Upper lobe of right lung (tissue), 1 donor: ENCODE results near the gene DHRS12. TPM values are rescaled to one million over a fixed set of nuclear protein-coding genes. Genes with fewer than 3 reads are reported as not detected.

Experiments
- ATAC-seq: fragments of 200-7000 bp; cut with Tn5 transposase; one replicate; pipeline ENCODE4 v1.9.1; 2020; ENCODE audit warnings: mild to moderate bottlenecking, moderate library complexity
- DNase-seq: peaks from one replicate; pipeline ENCODE4 v3.0.0-alpha.2; 2020
- H3K27ac ChIP-seq: fragments of 200-600 bp; one replicate; pipeline ENCODE4 v1.8.0; 2022
- H3K27me3 ChIP-seq: fragments of 200-600 bp; one replicate; pipeline ENCODE4 v1.8.0; 2022; ENCODE audit warnings: mild to moderate bottlenecking
- H3K36me3 ChIP-seq: fragments of 200-600 bp; one replicate; pipeline ENCODE4 v1.8.0; 2022
- H3K4me1 ChIP-seq: fragments of 200-600 bp; one replicate; pipeline ENCODE4 v1.8.0; 2022
- H3K4me3 ChIP-seq: fragments of 200-600 bp; one replicate; pipeline ENCODE4 v1.8.0; 2022; ENCODE audit warnings: mild to moderate bottlenecking
- H3K9me3 ChIP-seq: fragments of 200-600 bp; one replicate; pipeline ENCODE4 v1.8.0; 2022
- CTCF ChIP-seq: fragments of 200-600 bp; IDR thresholded peaks from one replicate; pipeline ENCODE4 v1.8.0; 2022; ENCODE audit warnings: antibody characterized with exemption
- intact Hi-C: fragments of 100-400 bp; cut with DNase I; formaldehyde crosslinking; loops from one replicate; pipeline ENCODE4 v1.11.0; 2022
- total RNA-seq: library from RNA; stranded (reverse); fragmentation: NEBNext Ultra II Directional; extraction: Animal tissue kit (Norgen Biotek cat#: 25700); gene quantifications from one replicate; pipeline ENCODE4 v1.2.1, GENCODE V29; 2021
- donor health status: DM: no; HTN: yes; CAD: no; lungs with severe emphysema.

DHRS12 gene
- total RNA-seq, 1 donor from 2014 or later, result 14.9 TPM

DNA sequence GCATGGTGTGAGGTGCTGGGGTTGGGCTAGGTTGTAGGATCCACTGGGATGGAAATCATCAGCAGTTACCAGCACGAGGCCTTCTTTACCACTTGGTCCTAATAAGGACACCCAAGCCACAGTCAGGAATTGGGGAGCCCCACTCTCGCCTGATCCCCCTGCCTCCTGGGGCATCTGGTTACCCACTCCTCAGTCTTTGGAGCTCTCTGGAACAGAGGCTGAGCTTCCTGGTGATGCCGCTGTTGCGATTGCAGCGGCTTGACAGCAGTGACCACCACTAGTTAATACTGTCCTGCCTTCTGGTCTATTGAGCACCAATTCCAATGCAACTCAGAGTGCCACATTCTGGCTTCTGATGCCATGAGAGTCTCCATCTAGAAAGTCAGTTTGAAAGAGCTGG lies 27.6 kb upstream of the DHRS12 start:
- Histone ChIP-seq H3K36me3 (no peaks in the 10 kb centered on the region), H3K4me1 (peaks cover 3% of the 10 kb centered on the region), H3K4me3 (no peak overlapping the region), H3K27ac (no peak overlapping the region), H3K9me3 (no peaks in the 10 kb centered on the region), H3K27me3 (no peaks in the 10 kb centered on the region)
- intact Hi-C loops, result no loop called here
- ATAC-seq (no peak), DNase-seq (no peak)
- TF ChIP-seq CTCF, result no peak

- H3K4me3 ChIP-seq, result no peak overlapping the region
- H3K27ac ChIP-seq, result no peak overlapping the region
- peaks cover 18% of the 10 kb centered on the region for H3K4me1 ChIP-seq
- ATAC-seq, result no peak
- intact Hi-C loops, result no loop called here
- no peak for DNase-seq
- no peaks in the 10 kb centered on the region for H3K36me3 ChIP-seq
- H3K9me3 ChIP-seq, result no peaks in the 10 kb centered on the region
- no peak for TF ChIP-seq CTCF
- no peaks in the 10 kb centered on the region for H3K27me3 ChIP-seq
Measured at GRCh38 chr13:51829568-51829899, 25.6 kb upstream of the DHRS12 start.

GRCh38 chr13:51828730-51829567 lies 25.0 kb upstream of the DHRS12 start:
- no peak overlapping the region for H3K27ac ChIP-seq
- DNase-seq, result no peak

DNA sequence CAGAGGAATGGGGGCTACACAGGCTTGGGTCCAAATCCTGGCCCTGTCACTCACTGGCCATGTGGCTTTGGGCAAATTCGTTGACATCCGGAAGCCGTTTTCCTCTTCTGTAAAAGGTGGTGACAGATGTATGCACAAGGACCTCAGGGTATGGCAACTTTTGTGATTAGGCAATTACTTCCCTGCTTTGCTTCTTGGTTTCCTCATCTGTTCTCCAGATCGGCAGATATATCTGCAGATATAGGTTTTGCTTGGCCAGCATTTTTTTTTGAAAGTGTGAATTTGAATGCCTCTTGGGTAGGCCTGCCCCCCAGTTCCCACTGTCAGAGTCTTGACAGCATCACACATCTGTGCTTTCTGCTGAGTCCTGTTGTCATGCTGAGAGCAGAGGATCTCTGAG lies 23.3 kb upstream of the DHRS12 start:
- Histone ChIP-seq H3K4me1 (peaks cover 25% of the 10 kb centered on the region), H3K27ac (no peak overlapping the region), H3K4me3 (no peak overlapping the region), H3K36me3 (no peaks in the 10 kb centered on the region), H3K9me3 (no peaks in the 10 kb centered on the region), H3K27me3 (no peaks in the 10 kb centered on the region)
- no peak for DNase-seq
- no peak for TF ChIP-seq CTCF
- ATAC-seq, result peak; percentile 6
- intact Hi-C loops, result no loop called here

More at GRCh38 chr13:51828730-51829567, 25.0 kb upstream of the DHRS12 start:
- Histone ChIP-seq H3K36me3 (no peaks in the 10 kb centered on the region), H3K9me3 (no peaks in the 10 kb centered on the region), H3K4me3 (no peak overlapping the region), H3K4me1 (peaks cover 21% of the 10 kb centered on the region), H3K27me3 (no peaks in the 10 kb centered on the region)
- intact Hi-C loops, result no loop called here
- no peak for ATAC-seq
- TF ChIP-seq CTCF, result no peak

DNA sequence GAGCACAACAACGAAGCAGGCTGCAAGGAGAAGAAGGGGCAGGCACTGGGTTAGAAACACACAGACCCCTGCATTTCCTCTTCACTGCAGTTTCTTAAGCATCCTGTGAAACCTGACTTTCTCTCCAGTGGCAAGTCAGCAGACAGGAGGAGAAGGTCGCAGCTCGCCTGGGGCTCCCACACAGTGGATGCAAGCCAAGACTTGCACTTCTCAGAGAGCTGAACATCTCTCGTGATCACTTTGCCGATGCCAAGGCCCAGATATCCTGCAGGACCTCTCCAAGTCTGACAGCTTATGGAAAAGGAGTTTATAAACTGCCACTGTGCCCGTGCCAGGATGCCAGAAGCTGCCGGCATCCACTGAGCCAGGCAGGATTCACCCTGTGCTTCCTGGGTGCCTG lies 22.6 kb upstream of the DHRS12 start:
- Histone ChIP-seq H3K4me1 (peaks cover 31% of the 10 kb centered on the region), H3K4me3 (no peak overlapping the region), H3K27me3 (no peaks in the 10 kb centered on the region), H3K9me3 (no peaks in the 10 kb centered on the region), H3K27ac (peak overlapping the region; percentile 25), H3K36me3 (no peaks in the 10 kb centered on the region)
- intact Hi-C loops, result no loop called here
- ATAC-seq (peak; percentile 46), DNase-seq (no peak)
- TF ChIP-seq CTCF, result no peak
